K562 (cell line): Measurements from ENCODE around the gene DCXR. TPM values are rescaled to one million over a fixed set of nuclear protein-coding genes. Genes with fewer than 3 reads are reported as not detected.

ENCODE experiments used
- ATAC-seq: fragments of 200-7000 bp; cut with Tn5 transposase; 3 replicates; pipeline ENCODE4 v1.9.1; 2020; ENCODE audit warnings: moderate library complexity
- BruUV-seq: library from RNA; stranded (reverse); fragments of 400-500 nt; replicated peaks from 2 replicates; lab custom pipeline; 2021; lab: Mats Ljungman, UMichigan
- CTCF ChIA-PET: fragments of 300-600 bp; formaldehyde crosslinking; extraction: SDS; loops from one replicate; lab custom pipeline; 2021; ENCODE audit warnings: low intra/inter-chr PET ratio; lab: Yijun Ruan, JAX
- POLR2A ChIA-PET: fragments of 300-600, 350-650 bp; sonication (Branson Sonifier 250); formaldehyde crosslinking; extraction: SDS; loops from one replicate; lab custom pipeline; 2021; ENCODE audit warnings: antibody characterized with exemption, inconsistent platforms; lab: Yijun Ruan, JAX
- DNase-seq, 4 experiments: peaks; one replicate each; pipeline versions ENCODE4 v3.0.0 to v3.0.0-alpha.2; 2011 to 2018; ENCODE audit warnings: low spot score in 3 of 4, mixed read lengths in 3 of 4; ENCODE audit errors: extremely low read depth in 1 of 4
- FAIRE-seq: peaks from 2 replicates; lab custom pipeline; 2011; peaks lifted over from hg19 to GRCh38; lab: Jason Lieb, UNC
- H2AFZ ChIP-seq: 2 replicates; pipeline ENCODE4 v1.6.0; 2011; ENCODE audit warnings: low read depth, low read length, control low read depth, inconsistent platforms
- H3K27ac ChIP-seq: fragments of 200-600 bp; 3 replicates; pipeline ENCODE4 v1.8.0; 2011; ENCODE audit warnings: low read depth, mild to moderate bottlenecking, control low read depth, inconsistent platforms, low read length, moderate library complexity, mixed read lengths; ENCODE audit errors: extremely low read depth
- H3K27me3 ChIP-seq, 2 experiments: fragments of 300-600 bp in 1 of 2; 2 replicates in 1 of 2; 3 replicates in 1 of 2; pipeline versions ENCODE4 v1.6.0 to v1.8.0; 2011; ENCODE audit warnings: inconsistent platforms in 2 of 2, low read length in 2 of 2, mild to moderate bottlenecking in 1 of 2, mixed read lengths in 1 of 2, moderate library complexity in 1 of 2; ENCODE audit not compliant: control insufficient read depth in 2 of 2, insufficient read depth in 2 of 2
- H3K36me3 ChIP-seq: fragments of 300-600 bp; 3 replicates; pipeline ENCODE4 v1.8.0; 2011; ENCODE audit warnings: mild to moderate bottlenecking, low read length, inconsistent platforms; ENCODE audit not compliant: control insufficient read depth, insufficient read depth
- H3K4me1 ChIP-seq, 2 experiments: fragments of 200-600 bp in 1 of 2; replicated peaks in 1 of 2; 2 replicates in 1 of 2; 3 replicates in 1 of 2; pipeline versions ENCODE4 v1.5.1 to v1.8.0; 2011; ENCODE audit warnings: inconsistent platforms in 2 of 2, low read length in 2 of 2, mild to moderate bottlenecking in 1 of 2, mixed read lengths in 1 of 2, moderate library complexity in 1 of 2; ENCODE audit not compliant: control insufficient read depth in 2 of 2, insufficient read depth in 2 of 2
- H3K4me2 ChIP-seq: 2 replicates; pipeline ENCODE4 v1.6.1; 2011; ENCODE audit warnings: low read length, control low read depth, inconsistent platforms, mixed read lengths; ENCODE audit not compliant: insufficient read depth
- H3K4me3 ChIP-seq: fragments of 200-600 bp; sonication (generic), shearing (Covaris generic); 2 replicates; pipeline ENCODE4 v1.5.1; 2016; ENCODE audit warnings: control low read depth, inconsistent platforms
- H3K79me2 ChIP-seq: fragments of 200-600 bp; 3 replicates; pipeline ENCODE4 v1.8.0; 2011; ENCODE audit warnings: low read length, inconsistent platforms; ENCODE audit not compliant: control insufficient read depth, insufficient read depth
- H3K9ac ChIP-seq, 2 experiments: 2 replicates each; pipeline versions ENCODE4 v1.6.0 to v1.6.1; 2011; ENCODE audit warnings: low read depth in 2 of 2, low read length in 2 of 2, control low read depth in 1 of 2, inconsistent platforms in 1 of 2, mild to moderate bottlenecking in 1 of 2, mixed read lengths in 1 of 2; ENCODE audit not compliant: insufficient read depth in 1 of 2
- H3K9me1 ChIP-seq: one replicate; pipeline ENCODE4 v1.6.0; 2011; ENCODE audit warnings: inconsistent platforms, mild to moderate bottlenecking, low read length, moderate library complexity; ENCODE audit not compliant: control insufficient read depth, insufficient read depth
- H3K9me3 ChIP-seq: replicated peaks from 2 replicates; pipeline ENCODE4 v1.5.1; 2011; ENCODE audit warnings: low read depth, low read length, inconsistent platforms; ENCODE audit not compliant: control insufficient read depth, insufficient read depth
- H4K20me1 ChIP-seq: replicated peaks from 2 replicates; pipeline ENCODE4 v1.6.1; 2011; ENCODE audit warnings: low read length, inconsistent platforms, mixed read lengths; ENCODE audit not compliant: control insufficient read depth, insufficient read depth
- BRD4 ChIP-seq: fragments of 200-600 bp; sonication (generic); IDR thresholded peaks from 2 replicates; pipeline ENCODE4 v1.6.1; 2017; ENCODE audit warnings: inconsistent platforms
- CHCHD3 ChIP-seq: fragments of 250-450 bp; sonication (Bioruptor Pico); IDR thresholded peaks from 2 replicates; pipeline ENCODE4 v2.1.2; 2022; ENCODE audit warnings: mild to moderate bottlenecking
- CREB1 ChIP-seq, 2 experiments: sonication (generic) in 1 of 2; formaldehyde crosslinking in 1 of 2; IDR thresholded peaks; 2 replicates each; pipeline versions ENCODE4 v1.6.1 to v1.8.0; 2012 to 2022; ENCODE audit warnings: inconsistent platforms in 1 of 2, mild to moderate bottlenecking in 1 of 2, missing genetic modification reagents in 1 of 2, moderate library complexity in 1 of 2
- EGR1 ChIP-seq: fragments of 450-650 bp; conservative IDR thresholded peaks from 2 replicates; pipeline ENCODE4 v1.6.1; 2017; ENCODE audit warnings: mild to moderate bottlenecking
- LARP7 ChIP-seq: fragments of 450-650 bp; IDR thresholded peaks from 2 replicates; pipeline ENCODE4 v1.6.1; 2016
- MCM5 ChIP-seq: fragments of 450-650 bp; IDR thresholded peaks from 2 replicates; pipeline ENCODE4 v1.6.1; 2016; ENCODE audit warnings: low read depth
- NFIX ChIP-seq: fragments of 250-450 bp; sonication (Bioruptor Pico); IDR thresholded peaks from 2 replicates; pipeline ENCODE4 v1.4.0; 2020; ENCODE audit warnings: low read depth, mild to moderate bottlenecking, moderate library complexity
- RFX7 ChIP-seq: fragments of 250-450 bp; sonication (Bioruptor Pico); IDR thresholded peaks from 2 replicates; pipeline ENCODE4 v1.5.1; 2021; ENCODE audit warnings: mild to moderate bottlenecking
- ZBTB17 ChIP-seq: fragments of 450-650 bp; formaldehyde crosslinking; IDR thresholded peaks from 2 replicates; pipeline ENCODE4 v1.4.0; 2020; ENCODE audit warnings: mild to moderate bottlenecking
- ZBTB33 ChIP-seq: sonication (generic); formaldehyde crosslinking; IDR thresholded peaks from 2 replicates; pipeline ENCODE4 v1.8.1; 2023; ENCODE audit warnings: mild to moderate bottlenecking, missing genetic modification reagents
- ZNF512 ChIP-seq: IDR thresholded peaks from 2 replicates; pipeline ENCODE4 v1.6.1; 2016; ENCODE audit warnings: missing genetic modification characterization, missing compliant biosample characterization
- WGBS: fragments of 100-300 bp; shearing (Covaris generic); methylation state at CpG from one replicate; pipeline ENCODE4 v1.1.6; 2016; ENCODE audit warnings: low coverage, mixed read lengths; ENCODE audit not compliant: insufficient coverage; ENCODE audit errors: missing lambda C conversion rate; 5-methylcytosine and 5-hydroxymethylcytosine counted together
- in situ Hi-C: fragments of 300-500 bp; cut with MboI; formaldehyde crosslinking; loops from 4 replicates; pipeline ENCODE4 v1.15.0; 2018; ENCODE audit warnings: inconsistent platforms, mixed read lengths
- intact Hi-C: fragments of 100-400 bp; cut with micrococcal nuclease; formaldehyde crosslinking; loops from 2 replicates; pipeline ENCODE4 v1.14.2; 2022
- polyA plus RNA-seq, 8 experiments: library from polyadenylated mRNA; depleted of rRNA in 4 of 8; stranded (reverse) in 5 of 8; unstranded in 3 of 8; fragments of >200 nt; fragmentation: Nextera tagmentation in 2 of 8; fragmentation: Illumina TruSeq in 1 of 8; extraction: Ambion mirVana in 2 of 8; extraction: Trizol in 1 of 8; gene quantifications; 2 replicates each; pipeline versions ENCODE4 v1.2.1 to v1.2.3, GENCODE V29; 2011 to 2014; ENCODE audit warnings: inconsistent platforms in 1 of 8, missing spikeins in 1 of 8
- total RNA-seq, 7 experiments: library from RNA; depleted of rRNA in 6 of 7; stranded (reverse); fragments of >200 nt in 6 of 7; fragmentation: Illumina TruSeq in 2 of 7; extraction: Trizol in 2 of 7; gene quantifications; 2 replicates each; pipeline versions ENCODE4 v1.2.1 to v1.2.3, GENCODE V29; 2011 to 2021; ENCODE audit warnings: low replicate concordance in 1 of 7
- TF ChIP-seq, protein P1 (sequence below): fragments of 250-450 bp; sonication (Bioruptor Pico); IDR thresholded peaks from 2 replicates; pipeline ENCODE4 v1.8.0; 2022; ENCODE audit warnings: moderate library complexity, mild to moderate bottlenecking, inconsistent platforms
- TF ChIP-seq, protein P2 (sequence below): sonication (generic); formaldehyde crosslinking; IDR thresholded peaks from 2 replicates; pipeline ENCODE4 v1.8.1; 2023; ENCODE audit warnings: mild to moderate bottlenecking, missing genetic modification reagents

Gene DCXR
- total and polyA plus RNA-seq, 9 of the 15 experiments (the other 6 are each of a cell fraction or from before 2014, with no cell fraction given) = 21.3 to 274 (median 156) TPM

- TF ChIP-seq, protein P1, sequence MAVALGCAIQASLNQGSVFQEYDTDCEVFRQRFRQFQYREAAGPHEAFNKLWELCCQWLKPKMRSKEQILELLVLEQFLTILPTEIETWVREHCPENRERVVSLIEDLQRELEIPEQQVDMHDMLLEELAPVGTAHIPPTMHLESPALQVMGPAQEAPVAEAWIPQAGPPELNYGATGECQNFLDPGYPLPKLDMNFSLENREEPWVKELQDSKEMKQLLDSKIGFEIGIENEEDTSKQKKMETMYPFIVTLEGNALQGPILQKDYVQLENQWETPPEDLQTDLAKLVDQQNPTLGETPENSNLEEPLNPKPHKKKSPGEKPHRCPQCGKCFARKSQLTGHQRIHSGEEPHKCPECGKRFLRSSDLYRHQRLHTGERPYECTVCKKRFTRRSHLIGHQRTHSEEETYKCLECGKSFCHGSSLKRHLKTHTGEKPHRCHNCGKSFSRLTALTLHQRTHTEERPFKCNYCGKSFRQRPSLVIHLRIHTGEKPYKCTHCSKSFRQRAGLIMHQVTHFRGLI = no peak
- no peak for TF ChIP-seq MCM5
Observed at GRCh38 chr17:81993729-81994592, 43.5 kb downstream of the DCXR start (continued).

DNA sequence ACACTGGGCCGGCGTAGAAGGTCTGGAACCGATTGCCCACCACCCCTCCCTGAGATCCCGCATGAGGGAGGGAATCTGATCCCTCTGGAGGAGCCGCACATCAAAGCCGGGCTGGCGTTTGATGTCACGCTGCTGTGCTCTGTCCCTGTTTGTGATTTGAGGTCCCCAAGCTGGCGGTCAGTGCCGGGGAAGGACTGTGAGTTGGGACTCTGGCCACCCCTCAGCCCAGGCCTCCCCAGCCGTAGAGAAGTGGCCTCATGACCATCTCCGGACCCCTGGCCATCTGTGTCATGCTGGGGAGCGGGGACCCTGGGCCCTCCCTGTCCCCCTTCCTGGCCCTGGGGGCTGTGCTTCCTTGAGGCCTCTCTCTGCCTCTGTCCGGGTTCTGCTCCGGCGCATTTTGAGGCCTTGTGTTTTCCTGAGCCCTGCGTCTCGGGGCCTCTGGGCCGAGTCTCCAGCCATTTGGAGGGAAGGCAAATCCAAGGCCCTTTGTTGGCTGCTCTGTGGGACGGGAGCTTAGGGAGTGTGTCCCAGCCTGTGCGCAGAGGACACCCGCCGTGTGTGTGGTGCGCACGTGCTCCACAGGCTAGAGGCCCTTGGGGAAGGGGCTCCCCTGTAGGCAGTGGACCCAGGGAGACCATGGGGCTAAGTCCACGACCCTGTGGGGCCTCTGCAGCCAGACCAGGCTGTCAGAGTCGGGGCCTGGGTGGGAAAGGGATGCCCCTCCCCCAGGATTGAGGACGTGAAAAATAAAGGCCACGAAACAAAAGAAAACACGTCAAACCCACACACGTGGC, 45.0 kb downstream of the DCXR start:
- 88% methylated on average over 23 of the region's 31 CpGs for WGBS
- Histone ChIP-seq H3K79me2 (no peaks in the 10 kb centered on the region), H2AFZ (no peak overlapping the region), H3K4me1 (peaks cover 0 to 54% of the 10 kb centered on the region in 2 experiments; a peak in 2 of 5 replicates), H4K20me1 (no peaks in the 10 kb centered on the region), H3K4me3 (no peak overlapping the region), H3K9ac (peak overlapping the region in 1 of 2 experiments; percentile 58; a peak in 2 of 4 replicates), H3K27ac (no peak overlapping the region), H3K36me3 (peaks cover 10% of the 10 kb centered on the region; the same call in 1 of the 3 replicates), H3K9me1 (peaks cover 3% of the 10 kb centered on the region), H3K27me3 (no peaks in the 10 kb centered on the region), H3K4me2 (no peak overlapping the region), H3K9me3 (no peaks in the 10 kb centered on the region)
- DNase-seq (no peak), ATAC-seq (no peak), FAIRE-seq (no peak)
- no TSS peak for BruUV-seq
- POLR2A ChIA-PET = no interaction called here
- CTCF ChIA-PET = no interaction called here
- in situ Hi-C loops (no loop called here), intact Hi-C loops (no loop called here)
- TF ChIP-seq NFIX (CRISPR knock-in tag) (no peak), ZBTB17 (no peak), EGR1 (no peak), CHCHD3 (CRISPR knock-in tag) (no peak), ZNF512 (tag) (no peak), CREB1 (IDR thresholded peaks at IDR 0.05) (no peak), CREB1 (CRISPR knock-in tag; IDR thresholded peaks at IDR 0.05) (no peak), LARP7 (no peak), RFX7 (CRISPR knock-in tag) (no peak), BRD4 (no peak), ZBTB33 (CRISPR knock-in tag) (no peak)
- TF ChIP-seq, protein P2, sequence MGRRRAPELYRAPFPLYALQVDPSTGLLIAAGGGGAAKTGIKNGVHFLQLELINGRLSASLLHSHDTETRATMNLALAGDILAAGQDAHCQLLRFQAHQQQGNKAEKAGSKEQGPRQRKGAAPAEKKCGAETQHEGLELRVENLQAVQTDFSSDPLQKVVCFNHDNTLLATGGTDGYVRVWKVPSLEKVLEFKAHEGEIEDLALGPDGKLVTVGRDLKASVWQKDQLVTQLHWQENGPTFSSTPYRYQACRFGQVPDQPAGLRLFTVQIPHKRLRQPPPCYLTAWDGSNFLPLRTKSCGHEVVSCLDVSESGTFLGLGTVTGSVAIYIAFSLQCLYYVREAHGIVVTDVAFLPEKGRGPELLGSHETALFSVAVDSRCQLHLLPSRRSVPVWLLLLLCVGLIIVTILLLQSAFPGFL (CRISPR knock-in tag) = no peak
